Activated naive CD4-positive, alpha-beta T cell (primary cell): ENCODE measurements around the gene NDUFB4.
"Not testable (repeated sequence)": the region's sequence is repeated elsewhere in the genome, so short reads cannot be mapped to it uniquely, and the experiment has no call there.

Experiments used
- DNase-seq, 4 experiments: peaks; one replicate each; lab custom pipeline; 2025; lab: John Stamatoyannopoulos, UW

Gene NDUFB4

DNA sequence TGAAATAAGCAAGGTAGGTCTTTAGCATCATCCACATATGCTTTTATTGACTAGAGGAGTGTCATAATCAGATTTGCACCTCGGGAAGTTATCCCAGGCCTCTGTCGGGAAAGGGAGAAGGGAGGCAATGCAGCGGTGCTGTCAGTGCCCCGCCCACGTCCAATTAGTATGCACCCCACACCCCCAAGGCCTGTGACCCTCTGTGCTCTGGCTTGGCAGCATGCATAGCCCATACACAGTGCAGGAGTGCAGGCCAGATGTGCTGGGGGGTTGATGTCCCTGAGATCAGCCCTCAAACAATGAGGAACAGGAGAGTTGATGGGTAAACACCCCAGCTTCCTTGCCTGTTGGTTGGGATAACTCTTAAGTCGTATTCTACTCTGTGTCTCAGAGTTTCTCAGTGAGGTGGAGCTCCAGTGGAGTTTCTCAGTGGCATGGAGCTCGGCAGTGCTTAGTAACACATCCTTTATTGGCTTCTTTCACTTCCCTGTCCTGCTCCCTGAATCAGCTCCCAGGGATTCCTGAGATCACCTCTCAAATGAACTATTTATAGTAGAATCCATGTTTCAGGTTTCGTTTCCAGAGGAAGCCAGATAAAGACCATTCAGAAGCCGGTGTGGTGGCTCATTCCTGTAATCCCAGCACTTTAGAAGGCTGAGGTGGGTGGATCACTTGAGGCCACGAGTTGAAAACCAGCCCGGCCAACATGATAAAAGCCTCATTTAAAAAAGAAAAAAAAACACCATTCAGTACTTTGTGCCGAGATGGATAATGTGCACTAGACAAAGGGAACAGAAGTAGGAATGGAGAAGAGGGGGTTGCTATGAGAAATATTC lies 26.7 kb upstream of the NDUFB4 start:
- no peak for DNase-seq

- DNase-seq: no peak
These were observed 24.1 kb upstream of the NDUFB4 start for GRCh38 chr3:120572027-120572426.

GRCh38 chr3:120587332-120587975 lies 8.7 kb upstream of the NDUFB4 start:
- no peak for DNase-seq

DNA sequence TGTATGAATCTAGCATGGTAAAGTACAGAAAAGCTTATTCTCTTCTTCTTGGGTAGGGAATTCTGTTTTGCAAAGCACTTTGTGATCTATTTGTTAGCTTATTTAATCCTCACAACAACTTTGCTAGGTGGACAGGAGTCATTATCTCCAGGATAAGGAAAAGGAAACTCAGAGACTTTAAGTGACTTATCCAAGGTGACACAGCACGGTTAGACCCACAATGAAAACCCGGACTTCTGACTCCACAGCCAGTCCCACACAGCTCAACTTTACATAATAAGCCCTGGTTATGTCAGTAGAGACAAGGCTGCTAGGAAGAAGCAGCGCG lies 384 bp upstream of the NDUFB4 start:
- DNase-seq: no peak

DNA sequence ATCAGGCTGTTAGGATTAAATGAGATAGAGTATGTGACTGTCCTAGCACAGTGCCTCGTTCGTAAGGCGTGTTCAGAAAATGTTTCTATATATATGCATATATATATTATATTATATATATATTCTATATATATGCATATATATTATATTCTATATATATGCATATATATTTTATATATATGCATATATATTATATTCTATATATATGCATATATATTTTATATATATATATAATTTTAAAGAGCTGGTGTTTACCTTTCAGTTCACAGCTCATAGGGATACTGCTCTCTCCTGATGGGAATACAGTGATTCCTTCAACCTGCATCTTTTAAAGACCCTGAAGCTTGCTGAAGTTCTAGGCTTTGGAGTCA lies 702 bp downstream of the NDUFB4 start:
- no peak for DNase-seq

GRCh38 chr3:120597445-120598049 lies 1.4 kb downstream of the NDUFB4 start:
- no peak for DNase-seq

GRCh38 chr3:120599211-120599610 lies 3.1 kb downstream of the NDUFB4 start:
- no peak for DNase-seq

DNA sequence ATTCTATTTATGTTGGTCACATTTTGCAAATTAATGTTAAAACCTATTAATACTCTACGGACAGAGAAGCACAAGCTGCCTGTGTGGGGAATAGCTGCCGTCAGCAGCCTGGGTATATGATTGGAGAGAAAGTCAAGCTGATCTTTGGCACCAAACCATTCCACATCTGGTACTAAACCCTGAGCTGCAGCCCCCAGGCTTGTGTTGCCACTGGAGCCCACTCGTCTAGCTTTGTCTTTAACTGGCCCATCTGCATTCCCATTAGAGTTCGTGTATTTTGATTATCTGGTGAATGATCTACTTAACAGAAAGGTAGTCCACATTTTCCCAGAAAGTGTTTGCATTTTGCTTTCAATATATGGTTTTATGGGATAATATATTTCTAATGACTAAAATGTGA lies 5.4 kb downstream of the NDUFB4 start:
- DNase-seq: no peak

DNA sequence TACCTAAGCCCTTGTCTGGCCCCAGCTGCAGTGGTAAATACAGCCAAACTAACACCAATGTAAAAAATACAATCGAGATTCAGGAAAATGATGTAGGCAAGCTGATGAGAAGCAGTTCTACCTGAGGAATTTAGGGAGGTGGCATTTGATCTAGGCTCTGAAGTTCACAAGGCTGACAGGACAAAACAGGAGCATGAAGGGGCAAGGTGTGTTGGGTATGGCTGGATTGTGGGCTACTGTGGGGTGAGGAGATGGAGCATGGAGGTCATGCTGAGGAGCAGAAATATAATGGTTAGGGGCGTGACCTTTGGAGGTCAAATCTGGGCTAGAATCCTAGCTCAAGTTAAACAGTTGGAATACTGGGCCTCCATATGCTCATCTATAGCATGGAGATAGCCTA lies 6.5 kb downstream of the NDUFB4 start:
- no peak for DNase-seq

DNA sequence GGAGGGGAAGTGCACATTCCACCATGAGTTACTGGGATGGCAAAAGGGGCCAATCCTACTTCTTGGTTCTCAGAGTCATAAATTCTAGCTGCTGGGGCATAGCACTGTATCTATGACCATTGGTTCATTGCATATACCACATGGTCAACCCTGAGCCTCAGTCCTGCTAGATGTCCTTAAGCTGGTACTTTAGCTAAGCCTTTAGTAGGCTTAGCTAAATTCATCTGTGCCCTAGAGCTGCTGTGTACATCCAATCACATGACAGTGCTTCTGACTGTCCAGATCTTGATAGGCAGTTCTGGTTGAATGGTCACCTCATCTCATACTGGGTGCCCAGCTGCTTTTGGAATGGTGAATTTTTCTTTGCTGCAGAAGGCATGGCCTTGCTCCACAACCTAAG lies 8.2 kb downstream of the NDUFB4 start:
- DNase-seq: no peak

DNA sequence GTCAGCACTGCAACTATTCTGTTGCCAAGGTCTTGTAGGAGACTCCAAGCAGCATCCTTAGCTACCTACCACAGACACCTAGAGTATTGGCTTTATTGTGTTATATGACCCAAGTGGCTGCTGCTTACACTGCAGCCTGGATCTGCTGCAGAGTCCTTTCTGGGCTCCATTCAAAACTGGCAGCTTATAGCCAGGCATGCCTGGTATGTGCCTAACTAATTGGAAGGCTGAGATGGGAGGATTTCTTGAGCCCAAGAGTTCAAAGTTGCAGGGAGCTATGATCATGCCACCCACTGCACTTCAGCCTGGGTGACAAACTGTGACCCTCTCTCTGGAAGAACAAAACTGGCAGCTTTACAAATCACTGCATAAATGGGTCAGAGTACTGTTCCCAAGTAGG lies 8.6 kb downstream of the NDUFB4 start:
- no peak for DNase-seq

DNA sequence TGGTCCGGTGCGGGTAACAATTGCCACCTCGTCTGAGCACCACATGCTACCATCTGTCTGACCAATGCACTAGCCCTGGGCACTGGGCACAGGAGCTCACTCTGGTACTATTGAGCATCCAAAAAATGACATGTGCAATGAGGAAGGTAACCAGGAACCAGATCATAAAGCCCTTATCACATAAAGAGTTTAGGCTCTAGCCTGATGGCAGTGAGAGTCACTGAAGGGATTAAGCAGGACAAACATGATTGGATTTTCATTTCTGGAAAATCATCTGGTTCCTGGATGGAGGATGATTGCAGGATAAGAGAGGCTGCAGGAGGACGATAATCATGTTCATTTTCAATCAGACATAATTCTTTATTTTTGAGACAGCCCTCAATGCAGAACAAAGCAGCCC lies 12.4 kb downstream of the NDUFB4 start:
- DNase-seq: no peak

DNA sequence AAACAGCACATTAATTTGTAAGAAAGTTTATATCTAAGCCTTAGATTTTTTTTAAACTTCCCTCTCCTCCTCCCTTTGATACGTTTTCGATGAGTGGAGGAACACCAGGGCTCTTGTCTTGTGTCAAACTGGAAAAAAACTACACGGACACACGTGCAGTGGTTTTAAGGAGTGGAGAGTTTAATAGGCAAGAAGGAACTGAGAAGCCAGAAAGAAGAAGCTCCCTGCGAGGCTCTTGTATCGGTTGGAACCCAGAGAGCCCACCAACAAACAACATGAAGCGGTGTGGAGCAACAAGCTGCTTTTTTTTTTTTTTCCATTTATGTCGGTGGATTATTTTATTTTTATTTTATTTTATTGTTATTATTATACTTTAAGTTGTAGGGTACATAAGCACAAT lies 18.6 kb downstream of the NDUFB4 start:
- no peak for DNase-seq

GRCh38 chr3:120615847-120616609 lies 19.9 kb downstream of the NDUFB4 start:
- DNase-seq: no peak

- not testable (repeated sequence) for DNase-seq
These were observed 20.6 kb downstream of the NDUFB4 start for GRCh38 chr3:120616745-120617144.

DNA sequence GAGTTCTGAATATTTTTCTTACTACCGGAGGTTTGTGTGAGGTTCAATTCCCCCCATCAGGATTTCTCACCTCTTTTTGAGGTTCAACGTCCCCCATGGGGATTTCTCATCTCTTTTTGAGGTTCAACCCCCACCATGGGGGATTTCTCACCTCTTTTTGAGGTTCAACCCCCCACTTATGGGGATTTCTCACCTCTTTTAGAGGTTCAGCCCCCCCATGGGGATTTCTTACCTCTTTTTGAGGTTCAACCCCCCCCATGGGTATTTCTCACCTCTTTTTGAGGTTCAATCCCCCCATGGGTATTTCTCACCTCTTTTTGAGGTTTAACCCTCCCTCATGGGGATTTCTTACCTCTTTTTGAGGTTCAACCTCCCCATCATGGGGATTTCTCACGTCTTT lies 26.3 kb downstream of the NDUFB4 start:
- no peak for DNase-seq

- DNase-seq: no peak
These were observed 27.0 kb downstream of the NDUFB4 start for GRCh38 chr3:120622870-120623726.

GRCh38 chr3:120623727-120624093 lies 27.6 kb downstream of the NDUFB4 start:
- DNase-seq: no peak

GRCh38 chr3:120625159-120625586 lies 29.0 kb downstream of the NDUFB4 start:
- no peak for DNase-seq

- DNase-seq: no peak
These were observed 38.4 kb downstream of the NDUFB4 start for GRCh38 chr3:120634539-120634938.

- DNase-seq: no peak
These were observed 40.8 kb downstream of the NDUFB4 start for GRCh38 chr3:120636795-120637401.
